Chondrocyte (in vitro differentiated cells): Measurements from ENCODE around the gene RBMS1. TPM values are rescaled to one million over a fixed set of nuclear protein-coding genes. Genes with fewer than 3 reads are reported as not detected.

ENCODE experiments used
- DNase-seq: peaks from one replicate; pipeline ENCODE4 v3.0.0; 2021; ENCODE audit warnings: mixed read lengths, low spot score
- H3K27ac Mint-ChIP-seq: one replicate; pipeline ENCODE4 v1.8.0; 2021; ENCODE audit warnings: mild to moderate bottlenecking, moderate library complexity, mixed read lengths; ENCODE audit not compliant: unreplicated experiment
- H3K27me3 Mint-ChIP-seq: 2 replicates; pipeline ENCODE4 v1.8.0; 2021; ENCODE audit warnings: low read depth, mixed read lengths
- H3K36me3 Mint-ChIP-seq: 2 replicates; pipeline ENCODE4 v1.8.0; 2021; ENCODE audit warnings: low read depth, mixed read lengths
- H3K4me1 Mint-ChIP-seq: 2 replicates; pipeline ENCODE4 v1.8.0; 2021; ENCODE audit warnings: low read depth, mild to moderate bottlenecking, mixed read lengths
- H3K4me3 Mint-ChIP-seq: one replicate; pipeline ENCODE4 v1.8.0; 2021; ENCODE audit warnings: mild to moderate bottlenecking, moderate library complexity, mixed read lengths; ENCODE audit not compliant: unreplicated experiment
- H3K9me3 Mint-ChIP-seq: 2 replicates; pipeline ENCODE4 v1.8.0; 2021; ENCODE audit warnings: low read depth, mixed read lengths
- CTCF ChIP-seq: fragments of 200-600 bp; sonication (generic); IDR thresholded peaks from 2 replicates; pipeline ENCODE4 v1.5.0; 2021; ENCODE audit warnings: antibody characterized with exemption, mild to moderate bottlenecking, moderate library complexity
- total RNA-seq: library from RNA; stranded (reverse); gene quantifications from 3 replicates; pipeline ENCODE4 v1.2.1, GENCODE V29; 2021

Gene RBMS1
- total RNA-seq, 1 donor from 2014 or later, result 133 TPM

- TF ChIP-seq CTCF, result no peak
- DNase-seq, result no peak
- peaks cover 78% of the 10 kb centered on the region for H3K4me1 Mint-ChIP-seq
- peaks cover 63% of the 10 kb centered on the region for H3K36me3 Mint-ChIP-seq
- H3K27me3 Mint-ChIP-seq, result no peaks in the 10 kb centered on the region
- no peak overlapping the region for H3K4me3 Mint-ChIP-seq
- peak overlapping the region; percentile 52 for H3K27ac Mint-ChIP-seq
- no peaks in the 10 kb centered on the region for H3K9me3 Mint-ChIP-seq
Observed at GRCh38 chr2:160298960-160299359, 194.6 kb downstream of the RBMS1 start.

- H3K4me1 Mint-ChIP-seq, result peaks cover 96% of the 10 kb centered on the region
- no peaks in the 10 kb centered on the region for H3K9me3 Mint-ChIP-seq
- TF ChIP-seq CTCF, result no peak
- peaks cover 77% of the 10 kb centered on the region for H3K36me3 Mint-ChIP-seq
- no peak for DNase-seq
- peak overlapping the region; percentile 89 for H3K27ac Mint-ChIP-seq
- no peak overlapping the region for H3K4me3 Mint-ChIP-seq
- H3K27me3 Mint-ChIP-seq, result no peaks in the 10 kb centered on the region
Observed at GRCh38 chr2:160295519-160296207, 197.9 kb downstream of the RBMS1 start.

GRCh38 chr2:160294889-160295288 is 198.7 kb downstream of the RBMS1 start:
- Mint-ChIP-seq H3K36me3 (peaks cover 75% of the 10 kb centered on the region), H3K4me3 (no peak overlapping the region), H3K4me1 (peaks cover 100% of the 10 kb centered on the region), H3K27ac (peak overlapping the region; percentile 89), H3K27me3 (no peaks in the 10 kb centered on the region), H3K9me3 (peaks cover 2% of the 10 kb centered on the region)
- DNase-seq, result no peak
- TF ChIP-seq CTCF, result no peak

GRCh38 chr2:160294339-160294803 is 199.2 kb downstream of the RBMS1 start:
- Mint-ChIP-seq H3K27ac (peak overlapping the region; percentile 89), H3K36me3 (peaks cover 72% of the 10 kb centered on the region)
- no peak for DNase-seq

More at GRCh38 chr2:160294339-160294803, 199.2 kb downstream of the RBMS1 start:
- Mint-ChIP-seq H3K4me1 (peaks cover 100% of the 10 kb centered on the region), H3K27me3 (no peaks in the 10 kb centered on the region), H3K4me3 (no peak overlapping the region), H3K9me3 (peaks cover 2% of the 10 kb centered on the region)
- TF ChIP-seq CTCF, result no peak
